ENCODE data around the gene ZFP36L2. TPM values are rescaled to one million over a fixed set of nuclear protein-coding genes. Genes with fewer than 3 reads are reported as not detected.

The ZFP36L2 gene
- total RNA-seq, 1 experiment from 2014 or later = 105 TPM

DNA sequence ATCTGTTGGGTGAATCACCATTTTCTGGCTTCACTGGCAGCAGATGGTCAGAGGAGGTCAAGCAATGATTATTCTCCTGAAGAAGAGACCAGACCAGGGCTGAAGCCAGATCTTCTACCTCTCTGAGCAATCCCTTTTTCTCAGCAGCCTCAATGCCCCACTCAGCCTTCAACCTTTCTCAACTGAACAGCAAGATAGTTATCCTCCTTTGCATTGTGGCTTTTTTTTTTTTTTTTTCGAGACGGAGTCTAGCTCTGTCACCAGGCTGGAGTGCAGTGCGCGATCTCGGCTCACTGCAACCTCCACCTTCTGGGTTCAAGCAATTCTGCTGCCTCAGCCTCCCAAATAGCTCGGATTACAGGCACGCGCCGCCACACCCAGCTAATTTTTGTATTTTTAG is 50.5 kb downstream of the ZFP36L2 start:
- Histone ChIP-seq H4K91ac (ENCODE audit: insufficient read length, low read depth, low read length) (no peak overlapping the region), H3K27me3 (ENCODE audit: insufficient read depth, low read length) (no peaks in the 10 kb centered on the region), H3K9me3 (ENCODE audit: control insufficient read depth, low read depth, low read length) (peaks cover 14% of the 10 kb centered on the region), H2BK15ac (ENCODE audit: low read depth, low read length) (no peak overlapping the region), H3K14ac (ENCODE audit: insufficient read depth, low read length) (no peak overlapping the region), H2BK5ac (ENCODE audit: insufficient read length, low read length) (no peak overlapping the region), H3K56ac (ENCODE audit: insufficient read length, low read depth, low read length) (no peak overlapping the region), H2BK12ac (ENCODE audit: insufficient read length, low read depth, low read length) (no peak overlapping the region), H4K5ac (ENCODE audit: insufficient read length, low read depth, low read length) (no peak overlapping the region), H2BK120ac (ENCODE audit: low read depth, low read length, poor library complexity, severe bottlenecking) (no peak overlapping the region), H3K23me2 (ENCODE audit: insufficient read length, low read depth, low read length, poor library complexity, severe bottlenecking) (no peaks in the 10 kb centered on the region), H4K8ac (replicated peaks; ENCODE audit: insufficient read length, low read depth, low read length) (no peak overlapping the region), H3K79me2 (ENCODE audit: insufficient read depth, low read length) (no peaks in the 10 kb centered on the region), H3K4me1 (ENCODE audit: insufficient read depth, low read length) (peaks cover 11% of the 10 kb centered on the region), H3K4me2 (ENCODE audit: insufficient read depth, insufficient read length, low read length) (no peak overlapping the region), H3K27ac (ENCODE audit: insufficient read length, low read depth, low read length) (no peak overlapping the region), H3T11ph (ENCODE audit: low read length) (no peak overlapping the region), H2AFZ (ENCODE audit: low read length) (no peak overlapping the region), H3K79me1 (ENCODE audit: insufficient read depth, low read depth, low read length, poor library complexity, severe bottlenecking) (no peaks in the 10 kb centered on the region), H3K18ac (ENCODE audit: insufficient read length, low read depth, low read length) (no peak overlapping the region), H3K9ac (ENCODE audit: extremely low read depth, insufficient read length, low read length) (no peak overlapping the region), H2AK5ac (ENCODE audit: insufficient read length, low read length) (no peak overlapping the region), H4K20me1 (ENCODE audit: control insufficient read depth, insufficient read depth, insufficient read length) (no peaks in the 10 kb centered on the region), H2BK20ac (ENCODE audit: low read depth, low read length, poor library complexity, severe bottlenecking) (no peak overlapping the region), H3K23ac (ENCODE audit: insufficient read length, low read depth, low read length) (no peak overlapping the region), H3K4ac (ENCODE audit: low read depth, low read length) (no peak overlapping the region)
- Mint-ChIP-seq H3K36me3 (ENCODE audit: insufficient read depth in 1 of 3, low read depth in 3 of 3) (no peaks in the 10 kb centered on the region), H3K9me3 (no peaks in the 10 kb centered on the region; a peak in 2 of 5 replicates), H3K27ac (peak overlapping the region in 1 of 3 experiments; percentile 68; a peak in 1 of 7 replicates), H3K27me3 (ENCODE audit: low read depth) (no peaks in the 10 kb centered on the region; the same call in 1 of the 2 replicates), H3K4me1 (peaks cover 51 to 56% of the 10 kb centered on the region in 2 experiments), H3K4me3 (no peak overlapping the region)
- TF ChIP-seq, protein P1, sequence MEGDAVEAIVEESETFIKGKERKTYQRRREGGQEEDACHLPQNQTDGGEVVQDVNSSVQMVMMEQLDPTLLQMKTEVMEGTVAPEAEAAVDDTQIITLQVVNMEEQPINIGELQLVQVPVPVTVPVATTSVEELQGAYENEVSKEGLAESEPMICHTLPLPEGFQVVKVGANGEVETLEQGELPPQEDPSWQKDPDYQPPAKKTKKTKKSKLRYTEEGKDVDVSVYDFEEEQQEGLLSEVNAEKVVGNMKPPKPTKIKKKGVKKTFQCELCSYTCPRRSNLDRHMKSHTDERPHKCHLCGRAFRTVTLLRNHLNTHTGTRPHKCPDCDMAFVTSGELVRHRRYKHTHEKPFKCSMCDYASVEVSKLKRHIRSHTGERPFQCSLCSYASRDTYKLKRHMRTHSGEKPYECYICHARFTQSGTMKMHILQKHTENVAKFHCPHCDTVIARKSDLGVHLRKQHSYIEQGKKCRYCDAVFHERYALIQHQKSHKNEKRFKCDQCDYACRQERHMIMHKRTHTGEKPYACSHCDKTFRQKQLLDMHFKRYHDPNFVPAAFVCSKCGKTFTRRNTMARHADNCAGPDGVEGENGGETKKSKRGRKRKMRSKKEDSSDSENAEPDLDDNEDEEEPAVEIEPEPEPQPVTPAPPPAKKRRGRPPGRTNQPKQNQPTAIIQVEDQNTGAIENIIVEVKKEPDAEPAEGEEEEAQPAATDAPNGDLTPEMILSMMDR (conservative IDR thresholded peaks at IDR 0.05) = no peak
- DNase-seq = no peak
- WGBS (ENCODE audit: extremely low coverage, insufficient read length, low lambda C conversion rate) = no CpG with 5 or more reads among the region's 9 CpGs
